Measurements from ENCODE around the gene NFKB1.

Gene NFKB1

GRCh38 chr4:102631616-102632015 is 130.5 kb downstream of the NFKB1 start:
- no peak for DNase-seq

DNA sequence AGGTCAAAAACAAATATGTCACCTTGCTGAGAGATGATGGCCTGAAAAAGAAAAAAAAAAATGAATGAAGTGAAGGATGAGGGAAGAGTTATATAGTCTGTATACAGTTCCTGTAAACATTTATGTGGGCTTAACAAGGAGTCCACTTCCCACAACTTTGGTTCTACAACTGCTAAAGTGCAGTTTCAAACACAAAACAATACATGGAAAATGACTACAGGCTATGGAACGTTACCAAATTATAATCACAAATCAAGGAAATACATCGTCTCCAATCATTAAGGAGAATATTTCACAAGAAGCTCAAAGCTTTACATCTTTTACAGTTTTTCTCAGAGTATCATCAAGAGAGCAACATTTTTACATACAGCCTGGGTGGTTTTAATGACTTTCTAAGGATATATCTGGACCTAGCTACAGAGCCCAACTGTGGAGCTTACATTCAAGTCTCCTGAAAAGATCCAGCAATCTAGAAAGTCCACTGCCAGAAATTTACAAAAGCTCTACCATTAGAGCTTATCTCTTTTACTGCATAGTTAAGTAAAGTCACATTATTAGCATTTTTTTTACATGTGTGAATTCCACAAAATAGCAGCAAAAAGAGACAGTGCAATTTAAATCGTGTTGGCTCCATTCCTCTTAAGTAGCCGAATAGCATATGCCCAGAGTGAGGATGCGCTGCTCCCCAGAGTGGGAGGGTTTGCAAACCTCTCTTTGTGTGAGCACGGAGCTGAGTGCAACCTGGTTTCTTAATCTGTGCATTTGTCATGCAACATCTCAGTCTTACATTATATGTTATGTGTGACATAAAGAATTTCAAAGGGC is 131.3 kb downstream of the NFKB1 start:
- DNase-seq: no peak

DNA sequence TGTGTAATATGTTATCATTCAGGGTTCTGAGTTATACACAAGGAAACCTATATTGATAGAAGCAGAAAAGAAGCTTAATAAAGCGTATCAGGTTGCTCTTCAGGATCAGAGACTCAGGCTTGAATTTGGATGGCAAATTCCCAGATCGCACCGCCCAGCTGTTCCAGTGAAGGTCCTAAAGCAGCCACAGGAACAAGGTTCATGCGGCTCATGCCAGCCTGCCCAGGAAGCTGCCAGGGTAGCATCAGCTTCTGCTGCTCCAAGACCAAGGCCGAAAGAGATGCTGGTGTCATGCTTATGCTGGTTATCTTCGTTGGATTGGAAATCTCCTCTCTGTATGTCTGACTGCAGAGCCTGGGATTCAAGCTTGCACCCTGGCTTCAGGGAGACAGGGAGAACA is 131.9 kb downstream of the NFKB1 start:
- no peak for DNase-seq

DNA sequence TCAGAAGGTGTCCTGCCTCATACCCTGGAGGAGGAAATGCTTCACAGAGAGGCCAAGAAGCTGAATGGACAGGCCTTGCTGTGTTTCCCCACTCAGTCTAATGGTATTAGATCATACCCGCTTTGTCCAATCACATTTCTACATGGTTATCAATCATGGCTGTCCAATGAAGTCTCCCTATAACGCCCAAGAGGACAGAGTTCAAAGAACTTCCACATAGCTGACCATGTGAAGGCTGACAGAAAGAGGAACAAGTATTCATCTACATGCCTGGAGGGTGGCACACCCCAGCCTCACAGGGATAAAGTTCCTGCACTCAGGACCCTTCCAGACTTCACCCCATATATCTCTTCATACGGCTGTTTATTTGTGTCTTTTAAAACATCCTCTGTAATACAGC is 136.2 kb downstream of the NFKB1 start:
- no peak for DNase-seq

- DNase-seq: no peak
Observed at GRCh38 chr4:102638621-102639020, 137.5 kb downstream of the NFKB1 start.

GRCh38 chr4:102639598-102639997 is 138.4 kb downstream of the NFKB1 start:
- peak in 2 of 5 donors; percentile 16 to 31 for DNase-seq

- DNase-seq: no peak
Observed at GRCh38 chr4:102640669-102641068, 139.5 kb downstream of the NFKB1 start.

DNA sequence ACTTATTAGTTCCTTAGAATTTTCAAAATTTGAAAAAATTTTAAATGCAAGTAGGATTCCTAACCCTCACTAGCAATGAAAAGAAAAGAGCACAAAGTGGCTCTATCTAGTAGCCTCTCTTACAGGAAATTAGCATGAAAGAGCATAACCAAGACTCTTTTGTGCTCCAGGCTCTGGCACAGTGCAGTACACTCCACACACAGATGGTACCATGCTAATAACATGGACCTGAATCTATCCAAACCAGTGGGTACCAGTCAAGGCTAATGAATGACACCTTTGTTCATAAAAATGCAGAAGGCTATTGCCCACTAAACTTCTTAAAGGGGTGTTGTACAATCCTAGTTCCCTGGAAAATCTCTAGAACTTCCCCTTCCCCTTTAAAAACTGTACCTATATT is 140.6 kb downstream of the NFKB1 start:
- DNase-seq: no peak

DNA sequence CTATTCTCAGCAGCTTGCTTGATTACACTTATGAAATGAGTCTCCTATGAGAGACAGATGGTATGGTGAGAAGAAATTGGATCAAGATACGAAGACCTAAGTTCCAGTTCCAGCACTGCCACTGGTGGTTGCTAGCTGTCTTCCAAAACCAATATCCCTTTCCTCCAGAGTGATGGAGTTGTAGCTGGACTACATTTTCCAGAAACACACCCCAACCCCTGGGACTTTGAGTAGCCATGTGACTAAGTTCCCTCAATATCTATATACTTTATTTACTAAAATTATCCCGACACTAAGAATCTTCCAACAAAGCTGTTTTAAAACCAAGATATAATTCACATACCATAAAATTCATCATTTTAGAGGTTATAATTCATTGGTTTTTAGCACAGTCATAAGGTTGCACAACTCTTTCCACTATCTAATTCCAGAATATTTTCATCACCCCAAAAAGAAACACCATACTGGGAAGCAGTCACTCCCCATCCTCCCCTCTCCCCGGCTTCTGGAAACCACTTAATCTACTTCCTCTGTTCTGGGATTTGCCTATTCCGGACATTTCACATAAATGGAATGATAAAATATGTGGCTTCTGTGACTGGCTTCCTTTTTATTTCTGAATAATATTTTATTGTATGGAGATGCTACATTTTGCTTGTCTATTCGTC is 141.6 kb downstream of the NFKB1 start:
- no peak for DNase-seq

DNA sequence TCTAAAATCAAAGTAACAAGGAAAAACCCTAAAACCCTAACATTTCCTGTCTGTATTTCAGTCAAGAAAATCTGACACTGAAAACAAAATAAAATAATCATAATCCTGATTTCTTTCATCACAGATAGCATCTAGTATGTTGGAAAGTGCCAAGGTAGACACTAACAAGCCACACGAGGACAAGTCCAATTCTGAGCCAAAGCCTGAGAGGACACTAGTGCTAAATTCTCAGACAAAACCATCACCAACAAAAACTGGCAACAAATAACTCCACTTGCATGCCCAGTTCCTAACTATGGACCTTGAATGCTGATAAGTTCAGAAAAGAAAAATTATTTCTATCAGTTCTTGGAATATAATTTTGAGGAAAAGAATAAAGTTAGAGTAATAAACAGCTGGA is 146.0 kb downstream of the NFKB1 start:
- DNase-seq: no peak

GRCh38 chr4:102657206-102657605 is 156.0 kb downstream of the NFKB1 start:
- DNase-seq: no peak

DNA sequence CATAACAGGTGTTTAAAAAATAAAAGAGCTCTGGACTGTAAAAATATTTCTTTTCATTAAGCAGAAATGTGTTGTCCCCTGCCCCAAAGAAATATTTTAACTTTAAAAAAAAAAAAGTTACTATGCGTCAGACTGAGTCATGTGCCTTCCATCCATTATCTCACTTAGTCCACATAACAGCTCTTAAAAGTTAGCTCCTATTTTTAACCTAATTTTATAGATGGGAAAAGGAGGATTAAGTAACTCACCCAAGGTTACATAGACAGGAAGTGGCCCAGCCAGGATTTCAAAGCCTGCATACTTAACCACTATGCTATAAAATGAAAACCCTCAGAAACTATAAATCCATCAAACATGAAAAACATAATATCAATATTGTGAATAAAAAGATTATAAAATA is 161.9 kb downstream of the NFKB1 start:
- no peak for DNase-seq

- DNase-seq: no peak
Observed at GRCh38 chr4:102665527-102665926, 164.4 kb downstream of the NFKB1 start.

All from T-helper 1 cell (primary cell).